Effector CD8-positive, alpha-beta T cell (primary cell): ENCODE data around the gene TRMO.

Source experiments
- DNase-seq: peaks from one replicate; lab custom pipeline; 2025; lab: John Stamatoyannopoulos, UW

Gene TRMO

DNA sequence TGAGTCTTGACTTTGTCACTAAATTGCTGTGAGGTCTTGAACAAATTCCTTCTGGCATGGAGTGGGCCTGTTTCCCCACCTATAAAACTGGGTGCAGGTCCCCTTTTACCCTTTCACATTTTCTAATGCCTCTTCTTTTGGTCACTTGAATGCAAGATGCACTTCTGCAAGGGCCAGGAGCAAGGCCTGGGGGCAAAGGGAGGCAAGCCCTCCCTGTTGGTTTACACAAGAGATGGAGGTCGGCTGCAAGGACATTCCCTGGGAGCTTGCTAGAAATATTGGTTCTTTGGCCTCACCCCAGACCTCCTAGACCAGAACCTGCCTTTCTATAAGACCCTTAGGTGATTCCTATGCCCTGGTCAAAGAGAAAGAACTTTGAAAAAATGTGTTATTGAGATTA lies 63.5 kb downstream of the TRMO start:
- DNase-seq = no peak

GRCh38 chr9:97858393-97858713 lies 63.9 kb downstream of the TRMO start:
- DNase-seq = no peak

GRCh38 chr9:97857606-97858392 lies 64.5 kb downstream of the TRMO start:
- DNase-seq = no peak

- no peak for DNase-seq
These were observed 65.3 kb downstream of the TRMO start for GRCh38 chr9:97856857-97857605.

GRCh38 chr9:97855899-97856298 lies 66.4 kb downstream of the TRMO start:
- DNase-seq = no peak

- DNase-seq = no peak
These were observed 66.8 kb downstream of the TRMO start for GRCh38 chr9:97855486-97855875.

DNA sequence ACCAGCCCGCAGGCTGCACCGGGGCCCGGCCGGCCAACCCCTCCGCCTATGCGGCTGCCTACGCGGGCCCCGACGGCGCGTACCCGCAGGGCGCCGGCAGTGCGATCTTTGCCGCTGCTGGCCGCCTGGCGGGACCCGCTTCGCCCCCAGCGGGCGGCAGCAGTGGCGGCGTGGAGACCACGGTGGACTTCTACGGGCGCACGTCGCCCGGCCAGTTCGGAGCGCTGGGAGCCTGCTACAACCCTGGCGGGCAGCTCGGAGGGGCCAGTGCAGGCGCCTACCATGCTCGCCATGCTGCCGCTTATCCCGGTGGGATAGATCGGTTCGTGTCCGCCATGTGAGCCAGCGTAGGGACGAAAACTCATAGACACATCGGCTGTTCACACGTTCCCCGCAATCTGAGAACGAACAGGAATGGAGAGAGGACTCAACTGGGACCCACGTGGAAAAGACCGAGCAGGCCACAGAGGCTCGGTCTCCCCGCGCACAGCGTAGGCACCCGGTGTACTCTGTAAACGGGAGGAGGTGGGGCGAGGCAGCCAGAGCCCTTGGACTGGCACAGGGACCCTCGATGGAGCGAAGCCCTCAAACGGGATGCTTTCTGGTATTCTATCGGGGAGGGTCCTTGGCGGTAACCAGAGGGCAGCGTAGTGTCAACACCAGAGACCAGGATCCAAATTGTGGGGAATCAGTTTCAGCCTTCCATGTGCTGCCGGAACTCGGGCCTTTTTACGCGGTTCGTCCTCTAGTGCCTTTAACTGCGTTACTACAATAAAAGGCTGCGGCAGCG lies 67.4 kb downstream of the TRMO start:
- no peak for DNase-seq
